Liver (tissue), 9 donors: ENCODE results near the gene PSMG4. TPM values are rescaled to one million over a fixed set of nuclear protein-coding genes. Genes with fewer than 3 reads are reported as not detected.

Experiments used
- DNase-seq: peaks from one replicate; pipeline ENCODE4 v3.0.0-alpha.2; 2017; ENCODE audit warnings: low spot score
- H3K27ac ChIP-seq, 2 donors: one replicate each; pipeline ENCODE4 v1.7.0; 2013; ENCODE audit warnings: inconsistent platforms in 2 of 2, low read length in 2 of 2, control low read depth in 1 of 2, low read depth in 1 of 2, mild to moderate bottlenecking in 1 of 2
- H3K27me3 ChIP-seq, 4 donors: one replicate each; pipeline versions ENCODE4 v1.6.1 to v1.7.0; 2013; ENCODE audit warnings: low read length in 3 of 4, inconsistent platforms in 1 of 4, mild to moderate bottlenecking in 1 of 4, moderate library complexity in 1 of 4; ENCODE audit not compliant: control insufficient read depth in 4 of 4, insufficient read depth in 4 of 4
- H3K36me3 ChIP-seq, 4 donors: one replicate each; pipeline versions ENCODE4 v1.6.1 to v1.7.0; 2013; ENCODE audit warnings: low read length in 3 of 4, mild to moderate bottlenecking in 3 of 4, low read depth in 1 of 4, moderate library complexity in 1 of 4; ENCODE audit not compliant: control insufficient read depth in 4 of 4, insufficient read depth in 3 of 4
- H3K4me1 ChIP-seq, 4 donors: one replicate each; pipeline versions ENCODE4 v1.6.1 to v1.7.0; 2013; ENCODE audit warnings: low read length in 3 of 4, mild to moderate bottlenecking in 3 of 4, moderate library complexity in 1 of 4; ENCODE audit not compliant: control insufficient read depth in 4 of 4, insufficient read depth in 4 of 4
- H3K4me3 ChIP-seq, 3 donors: one replicate each; pipeline versions ENCODE4 v1.6.1 to v1.7.0; 2013; ENCODE audit warnings: low read length in 3 of 3, control low read depth in 1 of 3, low read depth in 1 of 3, mild to moderate bottlenecking in 1 of 3
- H3K9ac ChIP-seq, 2 donors: one replicate each; pipeline ENCODE4 v1.7.0; 2013; ENCODE audit warnings: low read length in 2 of 2, mild to moderate bottlenecking in 2 of 2, moderate library complexity in 2 of 2, control low read depth in 1 of 2, low read depth in 1 of 2
- H3K9me3 ChIP-seq, 4 donors: one replicate each; pipeline versions ENCODE4 v1.6.1 to v1.7.0; 2013; ENCODE audit warnings: low read length in 3 of 4; ENCODE audit not compliant: control insufficient read depth in 4 of 4
- EGR1 ChIP-seq, 2 donors: IDR thresholded peaks; 2 replicates each; pipeline ENCODE4 v1.6.1; 2016 to 2018; ENCODE audit warnings: antibody characterized with exemption in 2 of 2, low read depth in 2 of 2
- HNF4A ChIP-seq, 2 donors: conservative IDR thresholded peaks; 2 replicates each; pipeline ENCODE4 v1.6.1; 2016; ENCODE audit warnings: antibody characterized with exemption in 2 of 2, mild to moderate bottlenecking in 2 of 2
- NR2F2 ChIP-seq: IDR thresholded peaks from 2 replicates; pipeline ENCODE4 v1.6.1; 2016; ENCODE audit warnings: antibody characterized with exemption
- RAD21 ChIP-seq, 2 donors: IDR thresholded peaks; 2 replicates each; pipeline ENCODE4 v1.6.1; 2016; ENCODE audit warnings: antibody characterized with exemption in 2 of 2, mild to moderate bottlenecking in 2 of 2
- REST ChIP-seq: IDR thresholded peaks from 2 replicates; pipeline ENCODE4 v1.6.1; 2016; ENCODE audit warnings: antibody characterized with exemption, mild to moderate bottlenecking
- RXRA ChIP-seq, 2 donors: IDR thresholded peaks; 2 replicates each; pipeline ENCODE4 v1.6.1; 2017 to 2018; ENCODE audit warnings: antibody characterized with exemption in 2 of 2, mild to moderate bottlenecking in 1 of 2
- SP1 ChIP-seq: IDR thresholded peaks from 2 replicates; pipeline ENCODE4 v1.6.1; 2018; ENCODE audit warnings: antibody characterized with exemption, mild to moderate bottlenecking
- YY1 ChIP-seq: IDR thresholded peaks from 2 replicates; pipeline ENCODE4 v1.6.1; 2016; ENCODE audit warnings: antibody characterized with exemption, mild to moderate bottlenecking
- ZBTB33 ChIP-seq: IDR thresholded peaks from 2 replicates; pipeline ENCODE4 v1.6.1; 2016; ENCODE audit warnings: antibody characterized with exemption
- WGBS: extraction: QIAGEN DNeasy Blood & Tissue Kit; methylation state at CpG from one replicate; pipeline ENCODE4 v1.1.7; 2013; 5-methylcytosine and 5-hydroxymethylcytosine counted together
- polyA plus RNA-seq, 2 donors: library from polyadenylated mRNA; stranded (reverse) in 1 of 2; unstranded in 1 of 2; fragments of 200-250 nt in 1 of 2; fragments of >200 nt in 1 of 2; fragmentation: Nextera tagmentation in 1 of 2; extraction: Ambion mirVana in 1 of 2; gene quantifications; one replicate each; pipeline versions ENCODE4 v1.2.1 to v1.2.3, GENCODE V29; 2013 to 2015
- total RNA-seq, 2 donors: library from RNA; depleted of rRNA; stranded (reverse); fragments of >200 nt; gene quantifications; one replicate each; pipeline ENCODE4 v1.2.3, GENCODE V29; 2014
- TF ChIP-seq, protein P1 (sequence below): IDR thresholded peaks from 2 replicates; pipeline ENCODE4 v1.6.1; 2016; ENCODE audit warnings: antibody characterized with exemption
- TF ChIP-seq, protein P2 (sequence below): fragments of 150-350 bp; IDR thresholded peaks from 2 replicates; pipeline ENCODE4 v1.5.1; 2017; ENCODE audit warnings: improper control_type of control experiment, low read depth, low read length; ENCODE audit not compliant: missing input control
- TF ChIP-seq, protein P3 (sequence below): IDR thresholded peaks from 2 replicates; pipeline ENCODE4 v1.6.1; 2016; ENCODE audit warnings: antibody characterized with exemption
- donor health status: healthy.
- donor health status: healthy.
- donor health status: healthy.
- donor health status: healthy.
- donor health status: healthy.

Gene PSMG4
- total and polyA plus RNA-seq, 4 donors: 10.7 to 28.5 (median 15.1) TPM

- Histone ChIP-seq H3K27me3 (peaks cover 0 to 2% (median 0%) of the 10 kb centered on the region in 4 donors), H3K27ac (no peak overlapping the region), H3K4me1 (peaks cover 3 to 10% (median 6%) of the 10 kb centered on the region in 4 donors), H3K9me3 (no peaks in the 10 kb centered on the region), H3K9ac (no peak overlapping the region), H3K4me3 (no peak overlapping the region), H3K36me3 (no peaks in the 10 kb centered on the region)
- DNase-seq: no peak
- 74% methylated on average over 3 of the region's 3 CpGs for WGBS
- TF ChIP-seq RAD21 (IDR thresholded peaks at IDR 0.05) (no peak), REST (no peak), ZBTB33 (no peak), EGR1 (IDR thresholded peaks at IDR 0.05; ENCODE audit: low read depth in 2 of 2) (no peak)
- TF ChIP-seq, protein P1, sequence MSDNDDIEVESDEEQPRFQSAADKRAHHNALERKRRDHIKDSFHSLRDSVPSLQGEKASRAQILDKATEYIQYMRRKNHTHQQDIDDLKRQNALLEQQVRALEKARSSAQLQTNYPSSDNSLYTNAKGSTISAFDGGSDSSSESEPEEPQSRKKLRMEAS: no peak
- TF ChIP-seq, protein P2, sequence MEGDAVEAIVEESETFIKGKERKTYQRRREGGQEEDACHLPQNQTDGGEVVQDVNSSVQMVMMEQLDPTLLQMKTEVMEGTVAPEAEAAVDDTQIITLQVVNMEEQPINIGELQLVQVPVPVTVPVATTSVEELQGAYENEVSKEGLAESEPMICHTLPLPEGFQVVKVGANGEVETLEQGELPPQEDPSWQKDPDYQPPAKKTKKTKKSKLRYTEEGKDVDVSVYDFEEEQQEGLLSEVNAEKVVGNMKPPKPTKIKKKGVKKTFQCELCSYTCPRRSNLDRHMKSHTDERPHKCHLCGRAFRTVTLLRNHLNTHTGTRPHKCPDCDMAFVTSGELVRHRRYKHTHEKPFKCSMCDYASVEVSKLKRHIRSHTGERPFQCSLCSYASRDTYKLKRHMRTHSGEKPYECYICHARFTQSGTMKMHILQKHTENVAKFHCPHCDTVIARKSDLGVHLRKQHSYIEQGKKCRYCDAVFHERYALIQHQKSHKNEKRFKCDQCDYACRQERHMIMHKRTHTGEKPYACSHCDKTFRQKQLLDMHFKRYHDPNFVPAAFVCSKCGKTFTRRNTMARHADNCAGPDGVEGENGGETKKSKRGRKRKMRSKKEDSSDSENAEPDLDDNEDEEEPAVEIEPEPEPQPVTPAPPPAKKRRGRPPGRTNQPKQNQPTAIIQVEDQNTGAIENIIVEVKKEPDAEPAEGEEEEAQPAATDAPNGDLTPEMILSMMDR: no peak
These were observed 22.7 kb upstream of the PSMG4 start for GRCh38 chr6:3236005-3236404.

DNA sequence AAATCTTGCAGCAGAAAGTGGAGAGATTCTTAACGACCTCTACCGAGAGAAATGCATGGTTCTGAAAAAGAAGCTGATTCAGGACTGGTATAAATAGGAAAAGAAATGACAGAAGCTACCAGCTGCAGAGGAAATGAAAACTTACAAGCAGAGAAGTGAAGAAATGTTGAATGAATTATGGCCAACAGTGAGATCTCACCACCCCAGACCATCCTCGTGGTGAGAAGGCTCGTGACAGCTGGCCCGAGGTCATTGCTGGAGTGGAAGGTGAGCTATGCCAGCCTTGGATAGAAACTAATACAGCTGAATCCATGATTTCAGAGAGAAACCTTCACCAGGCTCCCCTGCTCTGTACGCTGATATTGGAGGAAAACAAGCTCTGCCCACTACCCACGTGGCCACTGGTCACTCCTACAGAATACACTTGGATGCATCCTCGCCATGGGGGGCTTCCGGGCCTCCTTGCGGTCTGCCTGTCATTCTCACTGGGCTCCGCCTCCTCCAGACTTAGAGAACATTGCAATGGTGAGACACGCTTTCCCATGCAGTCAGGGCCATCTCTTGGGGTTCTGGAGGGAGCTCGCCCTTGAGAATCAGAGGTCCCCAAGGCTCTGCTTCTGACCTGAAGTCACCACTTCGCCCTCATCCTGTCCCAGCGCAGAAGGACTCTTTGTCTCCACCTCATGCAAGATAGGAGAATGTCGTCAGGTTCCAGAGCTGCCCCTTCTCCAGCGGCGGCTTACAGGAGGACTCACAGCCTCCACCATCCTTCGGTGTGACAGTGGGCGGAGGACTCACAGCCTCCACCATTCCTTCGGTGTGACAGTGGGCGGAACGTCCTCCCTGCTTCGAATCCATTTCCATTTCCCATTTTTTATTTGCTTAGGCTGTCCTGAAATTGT is 20.7 kb upstream of the PSMG4 start:
- no peak overlapping the region for H3K9ac ChIP-seq
- no peak for DNase-seq
- peaks cover 0 to 2% (median 0%) of the 10 kb centered on the region in 4 donors for H3K27me3 ChIP-seq

More for the DNA sequence above, 20.7 kb upstream of the PSMG4 start:
- no peak overlapping the region for H3K4me3 ChIP-seq
- 80% methylated on average over 24 of the region's 24 CpGs for WGBS
- H3K9me3 ChIP-seq: no peaks in the 10 kb centered on the region
- H3K27ac ChIP-seq: no peak overlapping the region
- TF ChIP-seq RAD21 (IDR thresholded peaks at IDR 0.05) (no peak), HNF4A (conservative IDR thresholded peaks at IDR 0.05) (no peak), SP1 (no peak), YY1 (no peak), RXRA (IDR thresholded peaks at IDR 0.05) (no peak), NR2F2 (no peak), REST (no peak), ZBTB33 (no peak)
- TF ChIP-seq, protein P3, sequence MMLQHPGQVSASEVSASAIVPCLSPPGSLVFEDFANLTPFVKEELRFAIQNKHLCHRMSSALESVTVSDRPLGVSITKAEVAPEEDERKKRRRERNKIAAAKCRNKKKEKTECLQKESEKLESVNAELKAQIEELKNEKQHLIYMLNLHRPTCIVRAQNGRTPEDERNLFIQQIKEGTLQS: no peak
- TF ChIP-seq, protein P1: no peak
- no peaks in the 10 kb centered on the region for H3K4me1 ChIP-seq
- H3K36me3 ChIP-seq: no peaks in the 10 kb centered on the region
